Subcutaneous adipose tissue (tissue), 4 donors: ENCODE data around the gene EDC4. TPM values are rescaled to one million over a fixed set of nuclear protein-coding genes. Genes with fewer than 3 reads are reported as not detected.

Source experiments
- CTCF ChIP-seq: fragments of 450-650 bp; IDR thresholded peaks from one replicate; pipeline ENCODE4 v1.5.1; 2016; ENCODE audit warnings: low read depth, mild to moderate bottlenecking, control low read depth, antibody characterized with exemption, moderate library complexity
- total RNA-seq, 4 donors: library from RNA; depleted of rRNA; stranded (reverse); fragments of >200 nt; gene quantifications; one replicate each; pipeline ENCODE4 v1.1.0, GENCODE V29; 2016

The EDC4 gene
- 10 to 100 TPM; 21.0 to 47.5 (median 28.3) TPM for total RNA-seq

- TF ChIP-seq CTCF: no peak
These were observed at the start of gene EDC4 for GRCh38 chr16:67872631-67873434. EDC4 (plus strand) TSS chr16:67873052; CDS start chr16:67873262, 210 bp downstream.

- no peak for TF ChIP-seq CTCF
These were observed 47.7 kb upstream of the EDC4 start for GRCh38 chr16:67825119-67825518.

- no peak for TF ChIP-seq CTCF
These were observed 46.9 kb upstream of the EDC4 start for GRCh38 chr16:67825906-67826305.

GRCh38 chr16:67828651-67829050 lies 44.2 kb upstream of the EDC4 start:
- TF ChIP-seq CTCF: no peak

- TF ChIP-seq CTCF: no peak
These were observed 39.8 kb upstream of the EDC4 start for GRCh38 chr16:67833030-67833414.

- no peak for TF ChIP-seq CTCF
These were observed 39.2 kb upstream of the EDC4 start for GRCh38 chr16:67833415-67834241.

- no peak for TF ChIP-seq CTCF
These were observed 38.6 kb upstream of the EDC4 start for GRCh38 chr16:67834242-67834614.
